Right lung (tissue), 5 donors: ENCODE data around the gene NUP205. TPM values are rescaled to one million over a fixed set of nuclear protein-coding genes. Genes with fewer than 3 reads are reported as not detected.
A peak's percentile ranks its signal among the peaks of the same experiment; 100 is the strongest.
"Not testable (repeated sequence)": the region's sequence is repeated elsewhere in the genome, so short reads cannot be mapped to it uniquely, and the experiment has no call there.

ENCODE experiments used
- DNase-seq, 2 donors: peaks; one replicate each; pipeline ENCODE4 v3.0.0-alpha.2; 2013
- polyA plus RNA-seq, 5 donors: library from polyadenylated mRNA; unstranded; fragments of 120-200 nt; gene quantifications; one replicate each; pipeline versions ENCODE4 v1.2.1 to v1.2.3, GENCODE V29; 2013; ENCODE audit warnings: inconsistent platforms in 1 of 5, low replicate concordance in 1 of 5; ENCODE audit not compliant: insufficient read length in 5 of 5, insufficient read depth in 1 of 5

Gene NUP205
- polyA plus RNA-seq, 5 donors: 66.7 to 81.1 (median 72.4) TPM

- no peak for DNase-seq
Observed at GRCh38 chr7:135620447-135620846, 62.7 kb downstream of the NUP205 start.

GRCh38 chr7:135620980-135621850 lies 63.5 kb downstream of the NUP205 start:
- peak; percentile 48 to 55 for DNase-seq

DNA sequence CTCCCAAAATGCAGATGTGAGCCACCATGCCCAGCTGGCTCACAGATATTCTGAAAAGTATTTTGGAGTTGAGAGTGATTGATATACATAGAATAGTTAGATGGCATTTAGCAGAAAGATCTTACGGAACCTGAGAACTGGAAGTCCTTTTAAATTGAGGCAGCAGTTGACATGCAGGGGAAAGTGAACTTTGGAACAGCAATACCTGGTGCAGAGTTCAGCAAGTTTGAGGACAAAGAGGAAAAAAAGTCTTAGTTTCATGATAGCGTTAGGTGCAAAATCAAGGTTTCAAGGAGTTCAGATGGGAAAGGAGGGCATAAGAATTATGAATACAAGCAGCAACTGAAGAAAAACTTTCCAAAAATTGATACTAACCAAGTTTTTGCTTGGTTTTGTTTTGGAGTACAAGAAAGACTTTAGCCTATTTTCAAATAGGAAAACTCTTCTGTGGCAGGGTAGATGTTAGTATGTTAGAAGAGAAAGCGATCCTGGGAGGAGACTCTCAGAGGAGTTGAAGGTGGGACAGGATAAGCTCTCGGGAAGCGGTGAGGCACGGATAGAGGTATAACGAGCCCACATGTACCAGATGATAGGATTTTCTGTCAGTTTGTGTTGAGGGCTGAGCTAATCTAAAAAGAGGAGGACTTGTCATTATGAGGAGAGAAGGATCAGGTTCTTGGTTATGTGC lies 76.6 kb downstream of the NUP205 start:
- no peak for DNase-seq

- not testable (repeated sequence) for DNase-seq
Observed at GRCh38 chr7:135639690-135640089, 82.0 kb downstream of the NUP205 start.

DNA sequence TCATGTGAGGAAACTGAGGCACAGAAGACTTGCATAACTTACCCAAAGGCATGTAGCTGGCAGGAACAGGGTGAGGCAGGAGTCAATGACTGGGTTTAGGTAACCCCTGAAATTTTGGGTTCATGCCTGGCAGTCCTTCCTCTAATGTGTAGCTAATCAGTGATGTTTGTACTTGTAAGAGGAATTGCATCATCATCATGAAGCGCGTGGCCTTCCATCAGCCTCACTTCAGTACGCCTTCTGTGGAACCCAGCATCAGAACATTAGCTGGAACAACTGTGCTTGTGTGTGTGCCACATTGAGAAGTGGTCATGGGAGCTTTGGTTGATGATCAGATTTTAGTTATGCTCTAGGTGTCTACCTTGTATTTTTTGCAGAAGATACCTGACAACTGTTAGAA lies 86.4 kb downstream of the NUP205 start:
- DNase-seq: no peak

GRCh38 chr7:135644729-135645128 lies 87.0 kb downstream of the NUP205 start:
- DNase-seq: no peak

DNA sequence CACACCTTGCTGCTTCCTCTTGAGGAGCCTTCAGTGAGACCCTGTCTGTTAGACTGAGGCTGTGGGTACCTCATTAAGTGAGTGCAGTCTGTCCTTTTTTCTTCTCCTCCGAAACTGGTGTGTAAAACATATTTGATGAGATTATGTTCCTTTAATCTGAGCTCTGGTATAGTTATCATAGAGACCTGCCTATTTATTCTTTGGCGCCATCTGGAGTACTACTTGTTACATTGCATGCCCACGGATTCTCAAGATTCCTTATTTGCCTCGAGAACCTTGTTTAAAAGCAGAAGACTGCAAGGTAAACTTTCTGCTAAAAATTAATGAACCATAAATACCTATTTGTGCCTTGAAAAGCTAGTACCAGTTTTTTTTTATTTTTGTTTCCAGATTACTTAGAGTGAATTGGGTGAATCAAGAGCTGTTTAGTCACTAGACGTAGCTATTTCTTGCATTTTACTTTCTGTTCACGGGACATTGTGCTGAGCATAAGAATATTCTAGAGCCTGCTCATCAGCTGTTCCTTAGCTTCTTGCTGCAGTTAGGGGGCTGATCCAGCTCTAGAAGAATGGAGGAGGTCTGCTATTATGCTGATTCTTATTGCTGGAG lies 87.7 kb downstream of the NUP205 start:
- DNase-seq: no peak

DNA sequence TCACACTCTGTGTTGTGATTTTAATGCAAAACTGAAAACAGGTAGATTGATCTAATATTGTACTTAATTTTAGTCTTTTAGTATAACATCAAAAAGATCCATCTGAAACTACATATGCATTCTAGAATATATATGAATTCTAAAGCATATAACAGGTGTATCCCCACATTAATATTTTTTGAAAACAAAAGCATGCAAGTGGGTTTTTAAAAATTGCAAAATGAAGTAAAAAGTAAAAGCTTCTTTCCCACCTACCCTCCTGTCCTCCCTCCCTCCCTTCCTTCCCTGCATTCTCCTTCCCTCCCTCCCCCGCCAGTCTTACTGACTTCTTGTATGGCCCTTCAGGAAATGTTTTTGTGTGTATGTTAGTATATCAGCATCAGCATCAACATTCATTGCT lies 90.0 kb downstream of the NUP205 start:
- DNase-seq: no peak

- no peak for DNase-seq
Observed at GRCh38 chr7:135648235-135648634, 90.5 kb downstream of the NUP205 start.

GRCh38 chr7:135650831-135651573 lies 93.3 kb downstream of the NUP205 start:
- no peak for DNase-seq

DNA sequence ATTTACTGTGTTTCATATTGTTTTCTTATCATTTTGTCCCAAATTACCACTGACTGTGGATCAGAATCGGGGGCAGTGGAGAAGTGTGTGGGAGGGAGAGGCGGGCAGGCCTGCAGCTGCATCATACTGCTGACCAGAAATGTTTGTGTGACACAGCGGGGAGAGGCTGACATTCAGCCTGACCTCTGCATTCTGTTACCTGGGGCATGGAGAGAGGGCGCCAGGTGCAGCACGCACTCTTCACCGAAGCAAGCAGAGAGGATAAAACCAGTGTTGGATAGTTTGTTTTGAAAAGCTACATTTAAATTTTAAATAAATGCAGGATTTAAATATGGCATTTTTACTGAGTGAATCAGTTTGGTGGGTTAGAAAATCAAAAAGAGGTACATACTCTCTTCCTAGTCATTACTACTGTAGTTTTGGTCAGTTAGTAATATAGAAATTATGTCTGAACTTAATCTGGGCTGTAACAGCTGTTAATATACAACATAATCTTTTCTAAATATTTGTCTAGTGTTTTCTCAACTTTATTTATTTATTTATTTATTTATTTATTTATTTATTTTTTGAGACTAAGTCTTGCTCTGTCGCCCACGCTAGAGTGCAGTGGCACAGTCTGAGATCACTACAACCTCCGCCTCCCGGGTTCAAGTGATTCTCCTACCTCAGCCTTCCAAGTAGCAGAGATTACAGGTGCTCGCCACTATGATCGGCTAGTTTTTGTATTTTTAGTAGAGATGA lies 95.8 kb downstream of the NUP205 start:
- no peak for DNase-seq

DNA sequence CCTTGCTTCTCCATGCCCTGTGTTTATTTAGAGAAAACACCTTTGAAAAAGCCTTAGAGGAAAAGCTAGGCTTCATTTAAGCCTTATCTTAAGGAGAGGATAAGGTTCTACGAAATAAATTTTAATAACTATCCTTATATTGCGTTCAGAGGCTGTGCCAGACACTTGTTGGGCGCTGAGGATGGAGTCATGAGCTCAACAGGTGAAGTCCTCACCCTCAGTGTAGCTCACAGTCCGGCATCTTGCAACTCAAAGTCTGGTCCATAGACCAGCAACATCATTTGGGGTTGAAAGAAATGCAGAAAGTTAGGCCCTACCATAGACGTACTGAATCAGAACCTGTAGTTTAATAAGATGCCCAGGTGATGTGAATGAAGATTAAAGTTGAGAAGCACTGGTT lies 100.8 kb downstream of the NUP205 start:
- no peak for DNase-seq

GRCh38 chr7:135659159-135659846 lies 101.6 kb downstream of the NUP205 start:
- DNase-seq: no peak

DNA sequence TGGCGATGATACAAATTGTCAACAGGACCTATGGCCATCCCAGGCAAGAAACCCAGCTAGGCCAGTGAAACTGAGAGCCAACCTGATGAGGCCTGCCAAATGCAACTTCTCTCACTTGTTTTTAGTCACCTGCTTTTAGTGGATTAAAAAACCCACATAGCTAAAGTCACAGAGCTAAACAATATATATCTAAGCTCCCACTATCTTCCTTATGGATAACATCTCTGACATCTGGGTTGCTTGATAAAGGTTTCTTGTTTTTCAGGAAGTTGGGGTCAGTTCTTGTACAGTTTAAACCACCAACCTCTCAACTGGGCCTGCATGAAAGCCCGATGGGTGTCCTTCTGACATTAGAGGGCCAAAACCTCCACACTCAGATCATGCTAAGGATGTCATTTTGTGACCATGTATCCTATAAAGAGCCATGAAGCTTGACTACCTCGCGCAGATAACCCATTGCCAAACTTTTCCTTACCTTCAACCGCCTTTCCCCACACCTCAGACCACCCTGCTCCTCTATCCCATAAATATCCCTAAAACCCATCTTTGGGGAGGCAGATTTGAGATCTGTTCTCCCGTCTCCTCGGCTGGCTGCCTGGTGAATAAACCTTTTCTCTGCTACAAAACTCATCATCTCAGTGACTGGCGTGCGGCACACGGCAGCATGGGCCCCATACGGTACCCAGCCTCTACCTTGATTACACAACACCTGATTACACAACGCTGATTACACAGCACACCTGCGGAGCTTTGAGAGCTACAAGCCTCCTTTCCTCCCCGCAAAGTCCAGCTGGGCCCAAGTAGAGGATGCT lies 103.8 kb downstream of the NUP205 start:
- DNase-seq: no peak

GRCh38 chr7:135662123-135662372 lies 104.3 kb downstream of the NUP205 start:
- no peak for DNase-seq

DNA sequence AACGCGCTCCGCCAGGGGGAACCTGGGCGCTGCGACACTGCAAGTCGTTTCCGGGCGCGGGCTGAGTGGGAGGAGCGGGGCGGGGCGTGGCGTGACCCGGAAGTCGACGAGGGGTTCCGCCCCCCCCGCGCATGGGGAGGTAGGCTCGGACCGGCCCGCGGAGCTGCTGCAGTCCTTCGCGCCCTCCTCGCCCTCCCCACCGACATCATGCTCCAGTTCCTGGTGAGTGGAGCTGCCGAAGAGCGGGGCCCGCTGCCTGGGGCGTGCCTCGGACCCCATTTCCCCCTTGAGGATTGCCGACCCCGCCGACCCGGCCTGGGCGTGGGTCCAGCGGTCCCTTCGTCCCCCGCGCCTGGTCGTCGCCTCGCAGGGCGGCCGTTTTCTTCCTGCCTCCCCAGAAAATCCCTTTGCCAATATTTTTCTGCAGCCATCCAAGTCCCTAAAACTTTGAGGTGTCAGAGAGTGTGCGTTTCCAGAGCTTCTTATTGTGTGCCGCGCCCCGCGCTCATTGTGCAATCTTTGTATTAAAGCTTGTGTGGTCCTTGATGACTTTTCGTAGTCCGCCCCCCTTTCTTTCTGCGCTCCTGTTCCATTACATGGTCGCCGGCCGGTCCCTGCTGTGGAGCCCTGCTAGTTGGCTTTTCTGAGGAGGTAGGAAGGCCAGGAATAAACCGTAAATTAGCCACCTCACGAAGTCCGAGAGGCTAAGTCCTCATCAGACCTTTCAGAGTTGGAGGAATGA lies 104.8 kb downstream of the NUP205 start, which contains the start of gene STMP1:
Gene STMP1, plus strand, starts transcription at position 142 of the 742 bp plus-strand sequence.
- peak; percentile 94 for DNase-seq

GRCh38 chr7:135664046-135664589 lies 106.4 kb downstream of the NUP205 start:
- no peak for DNase-seq

GRCh38 chr7:135665042-135665441 lies 107.3 kb downstream of the NUP205 start:
- DNase-seq: no peak

GRCh38 chr7:135666156-135666555 lies 108.4 kb downstream of the NUP205 start:
- DNase-seq: no peak
